GM12865 (cell line): ENCODE results near the gene KY.

Experiments
- DNase-seq: peaks from one replicate; pipeline ENCODE4 v3.0.0; 2010; ENCODE audit warnings: low read depth
- H3K4me3 ChIP-seq: 2 replicates; pipeline ENCODE4 v1.5.1; 2011; ENCODE audit warnings: mild to moderate bottlenecking, low read depth, low read length, control low read depth
- TF ChIP-seq, protein P1 (sequence below): IDR thresholded peaks from 2 replicates; pipeline ENCODE4 v1.5.1; 2011; ENCODE audit warnings: low read length, control low read depth, low read depth, inconsistent platforms; ENCODE audit not compliant: insufficient read depth; ENCODE audit errors: missing control alignments

KY gene

GRCh38 chr3:134640872-134641470, 9.9 kb downstream of the KY start:
- no peak overlapping the region for H3K4me3 ChIP-seq
- peak; percentile 46 for DNase-seq
- TF ChIP-seq, protein P1, sequence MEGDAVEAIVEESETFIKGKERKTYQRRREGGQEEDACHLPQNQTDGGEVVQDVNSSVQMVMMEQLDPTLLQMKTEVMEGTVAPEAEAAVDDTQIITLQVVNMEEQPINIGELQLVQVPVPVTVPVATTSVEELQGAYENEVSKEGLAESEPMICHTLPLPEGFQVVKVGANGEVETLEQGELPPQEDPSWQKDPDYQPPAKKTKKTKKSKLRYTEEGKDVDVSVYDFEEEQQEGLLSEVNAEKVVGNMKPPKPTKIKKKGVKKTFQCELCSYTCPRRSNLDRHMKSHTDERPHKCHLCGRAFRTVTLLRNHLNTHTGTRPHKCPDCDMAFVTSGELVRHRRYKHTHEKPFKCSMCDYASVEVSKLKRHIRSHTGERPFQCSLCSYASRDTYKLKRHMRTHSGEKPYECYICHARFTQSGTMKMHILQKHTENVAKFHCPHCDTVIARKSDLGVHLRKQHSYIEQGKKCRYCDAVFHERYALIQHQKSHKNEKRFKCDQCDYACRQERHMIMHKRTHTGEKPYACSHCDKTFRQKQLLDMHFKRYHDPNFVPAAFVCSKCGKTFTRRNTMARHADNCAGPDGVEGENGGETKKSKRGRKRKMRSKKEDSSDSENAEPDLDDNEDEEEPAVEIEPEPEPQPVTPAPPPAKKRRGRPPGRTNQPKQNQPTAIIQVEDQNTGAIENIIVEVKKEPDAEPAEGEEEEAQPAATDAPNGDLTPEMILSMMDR = peak; percentile 44

DNA sequence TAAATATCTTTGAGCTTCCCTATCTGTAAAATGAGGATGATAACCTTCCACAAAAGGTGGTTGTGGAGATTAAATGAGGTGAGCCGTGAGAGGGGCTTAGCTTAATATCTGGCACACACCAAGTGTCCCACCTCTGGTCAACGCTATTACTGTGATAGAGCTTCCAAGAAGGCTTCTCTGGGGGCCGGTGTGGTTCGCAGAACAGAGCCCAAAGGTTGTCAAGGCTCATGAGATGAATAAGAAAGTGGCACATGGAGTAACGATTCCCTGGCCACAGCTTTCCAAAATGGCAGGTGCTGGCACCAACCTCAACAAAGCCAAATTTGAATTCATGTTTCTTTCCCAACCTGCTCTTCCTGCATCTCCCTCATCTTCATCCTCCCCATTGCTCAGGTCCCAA, 10.4 kb downstream of the KY start:
- H3K4me3 ChIP-seq = no peak overlapping the region
- DNase-seq = no peak
- TF ChIP-seq, protein P1 = no peak

- H3K4me3 ChIP-seq = no peak overlapping the region
- TF ChIP-seq, protein P1 = no peak
- DNase-seq = no peak
These were observed 12.3 kb downstream of the KY start for GRCh38 chr3:134638385-134639030.

GRCh38 chr3:134636406-134636805, 14.4 kb downstream of the KY start:
- no peak overlapping the region for H3K4me3 ChIP-seq
- TF ChIP-seq, protein P1 = no peak
- DNase-seq = no peak

GRCh38 chr3:134630506-134630905, 20.3 kb downstream of the KY start:
- DNase-seq = no peak
- TF ChIP-seq, protein P1 = peak; percentile 4

GRCh38 chr3:134628884-134629283, 21.9 kb downstream of the KY start:
- TF ChIP-seq, protein P1 = no peak
- no peak for DNase-seq
- H3K4me3 ChIP-seq = no peak overlapping the region

More at GRCh38 chr3:134630506-134630905, 20.3 kb downstream of the KY start:
- no peak overlapping the region for H3K4me3 ChIP-seq
